PC-9 (cell line): Measurements from ENCODE around the gene PRKG1. TPM values are rescaled to one million over a fixed set of nuclear protein-coding genes. Genes with fewer than 3 reads are reported as not detected.

Experiments used
- BruUV-seq: library from RNA; stranded (reverse); fragments of 400-500 nt; replicated peaks from 2 replicates; lab custom pipeline; 2021; lab: Mats Ljungman, UMichigan
- CTCF ChIA-PET: fragments of 300-600 bp; sonication (Branson Sonifier 250); formaldehyde crosslinking; loops from one replicate; lab custom pipeline; 2022; ENCODE audit warnings: antibody characterized with exemption; lab: Charles Lee
- POLR2A ChIA-PET: fragments of 300-600 bp; sonication (Branson Sonifier 250); formaldehyde crosslinking; loops from one replicate; lab custom pipeline; 2022; ENCODE audit warnings: antibody characterized with exemption; ENCODE audit not compliant: unreplicated experiment; lab: Charles Lee
- DNase-seq, 2 experiments: peaks; one replicate each; pipeline versions ENCODE4 v3.0.0 to v3.0.0-alpha.2; 2015 to 2022; ENCODE audit warnings: mixed read lengths in 1 of 2
- H2AFZ ChIP-seq: fragments of 200-600 bp; sonication (generic); 2 replicates; pipeline ENCODE4 v1.8.1; 2017; ENCODE audit warnings: antibody characterized with exemption
- H3F3A ChIP-seq: fragments of 200-600 bp; sonication (generic); 2 replicates; pipeline ENCODE4 v1.8.1; 2017; ENCODE audit warnings: antibody characterized with exemption, mild to moderate bottlenecking, low read depth; ENCODE audit not compliant: insufficient read depth
- H3K27ac ChIP-seq: fragments of 200-600 bp; sonication (generic); 2 replicates; pipeline ENCODE4 v1.6.1; 2016; ENCODE audit warnings: mixed run types
- H3K27me3 ChIP-seq: fragments of 200-600 bp; sonication (generic); 2 replicates; pipeline ENCODE4 v1.6.1; 2016; ENCODE audit warnings: low read depth, mixed run types; ENCODE audit not compliant: insufficient read depth
- H3K36me3 ChIP-seq: fragments of 200-600 bp; sonication (generic); 2 replicates; pipeline ENCODE4 v1.6.1; 2016; ENCODE audit warnings: low read depth, mixed run types
- H3K4me1 ChIP-seq: fragments of 200-600 bp; sonication (generic); replicated peaks from 2 replicates; pipeline ENCODE4 v1.6.1; 2016; ENCODE audit warnings: mixed run types; ENCODE audit not compliant: insufficient read depth
- H3K4me2 ChIP-seq: fragments of 200-600 bp; sonication (generic); 2 replicates; pipeline ENCODE4 v1.6.1; 2017; ENCODE audit warnings: mixed run types
- H3K4me3 ChIP-seq: fragments of 200-600 bp; sonication (generic); 2 replicates; pipeline ENCODE4 v1.6.1; 2016; ENCODE audit warnings: mixed run types
- H3K79me2 ChIP-seq: fragments of 200-600 bp; sonication (generic); 2 replicates; pipeline ENCODE4 v1.6.1; 2017; ENCODE audit warnings: low read depth, mixed run types
- H3K9me2 ChIP-seq: fragments of 200-600 bp; sonication (generic); 2 replicates; pipeline ENCODE4 v1.8.1; 2017; ENCODE audit warnings: mild to moderate bottlenecking; ENCODE audit not compliant: insufficient read depth
- H3K9me3 ChIP-seq: fragments of 200-600 bp; sonication (generic); 2 replicates; pipeline ENCODE4 v1.8.1; 2016; ENCODE audit warnings: low read depth; ENCODE audit not compliant: insufficient read depth
- H4K20me1 ChIP-seq: fragments of 200-600 bp; sonication (generic); 2 replicates; pipeline ENCODE4 v1.8.1; 2017; ENCODE audit not compliant: insufficient read depth
- CTCF ChIP-seq: fragments of 200-600 bp; sonication (generic); conservative IDR thresholded peaks from 2 replicates; pipeline ENCODE4 v1.6.1; 2017; ENCODE audit warnings: mixed run types, antibody characterized with exemption, mild to moderate bottlenecking, moderate library complexity
- EZH2 ChIP-seq: fragments of 200-600 bp; sonication (generic); IDR thresholded peaks from 2 replicates; pipeline ENCODE4 v1.8.0; 2017; ENCODE audit warnings: antibody characterized with exemption, low read depth
- intact Hi-C: fragments of 100-400 bp; cut with micrococcal nuclease; formaldehyde crosslinking; loops from one replicate; pipeline ENCODE4 v1.10.0; 2022; ENCODE audit not compliant: unreplicated experiment
- total RNA-seq: library from RNA; stranded (reverse); gene quantifications from 2 replicates; pipeline ENCODE4 v1.2.3, GENCODE V29; 2021

Gene PRKG1
- total RNA-seq, 1 experiment from 2014 or later: 0.70 TPM

- no peaks in the 10 kb centered on the region for H3K9me2 ChIP-seq
- no peaks in the 10 kb centered on the region for H3K4me1 ChIP-seq
- H3K9me3 ChIP-seq: no peaks in the 10 kb centered on the region
- no TSS peak for BruUV-seq
- no peak overlapping the region for H2AFZ ChIP-seq
- no peaks in the 10 kb centered on the region for H3F3A ChIP-seq
- H4K20me1 ChIP-seq: no peaks in the 10 kb centered on the region
- no peak overlapping the region for H3K4me3 ChIP-seq
- TF ChIP-seq CTCF: no peak
- no peak for TF ChIP-seq EZH2
- H3K4me2 ChIP-seq: no peak overlapping the region
- H3K27me3 ChIP-seq: no peaks in the 10 kb centered on the region
- no peak overlapping the region for H3K27ac ChIP-seq
- no peak for DNase-seq
- ChIA-PET CTCF (no interaction called here), POLR2A (no interaction called here)
- no peaks in the 10 kb centered on the region for H3K36me3 ChIP-seq
- intact Hi-C loops: no loop called here
- H3K79me2 ChIP-seq: no peaks in the 10 kb centered on the region
These were observed 113.7 kb downstream of the PRKG1 start for GRCh38 chr10:51188008-51188407.

GRCh38 chr10:51188866-51189265 lies 114.6 kb downstream of the PRKG1 start:
- H3F3A ChIP-seq: no peaks in the 10 kb centered on the region
- no peak overlapping the region for H3K4me3 ChIP-seq
- ChIA-PET POLR2A (no interaction called here), CTCF (no interaction called here)
- TF ChIP-seq CTCF (no peak), EZH2 (no peak)
- no peak overlapping the region for H2AFZ ChIP-seq
- DNase-seq: no peak
- H3K79me2 ChIP-seq: no peaks in the 10 kb centered on the region
- no peaks in the 10 kb centered on the region for H3K9me2 ChIP-seq
- no peaks in the 10 kb centered on the region for H3K36me3 ChIP-seq
- no peaks in the 10 kb centered on the region for H3K9me3 ChIP-seq
- no peaks in the 10 kb centered on the region for H3K27me3 ChIP-seq
- no TSS peak for BruUV-seq
- H4K20me1 ChIP-seq: no peaks in the 10 kb centered on the region
- H3K4me1 ChIP-seq: no peaks in the 10 kb centered on the region
- intact Hi-C loops: no loop called here
- no peak overlapping the region for H3K4me2 ChIP-seq
- no peak overlapping the region for H3K27ac ChIP-seq

DNA sequence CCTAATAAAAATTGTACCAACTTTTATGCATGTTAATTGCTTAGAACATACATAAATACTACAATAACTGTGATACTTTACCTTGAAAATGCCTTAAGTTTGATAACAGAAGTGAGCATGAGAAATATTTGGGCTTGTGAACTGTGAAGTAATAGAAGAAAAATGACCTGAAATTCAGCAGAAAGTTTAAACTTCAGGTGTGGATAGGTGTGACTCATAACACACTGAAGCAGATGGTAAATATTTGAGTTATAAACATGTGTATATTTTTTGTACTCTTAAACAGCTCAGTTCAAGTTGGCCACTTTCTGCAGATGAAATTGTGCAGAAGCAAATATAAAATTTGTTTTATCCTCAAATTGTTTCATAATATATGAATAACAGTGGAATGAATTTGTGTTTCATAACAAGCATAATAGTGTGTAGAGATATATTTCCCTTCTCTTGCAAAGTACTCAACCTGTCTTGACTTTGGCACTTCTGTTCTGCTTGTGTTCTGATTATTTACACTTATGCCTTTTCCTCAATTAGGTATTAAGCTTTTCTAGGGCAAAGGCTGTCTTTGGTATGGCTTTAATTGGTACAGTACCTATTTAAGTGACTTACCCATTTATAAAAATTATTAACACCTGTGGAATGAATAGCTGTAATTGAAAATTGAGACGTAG lies 122.4 kb downstream of the PRKG1 start:
- no peak overlapping the region for H2AFZ ChIP-seq
- H3F3A ChIP-seq: no peaks in the 10 kb centered on the region
- H3K27ac ChIP-seq: no peak overlapping the region
- H3K79me2 ChIP-seq: no peaks in the 10 kb centered on the region
- DNase-seq: no peak
- no TSS peak for BruUV-seq
- CTCF ChIA-PET: no interaction called here
- H3K9me3 ChIP-seq: no peaks in the 10 kb centered on the region
- no peak overlapping the region for H3K4me2 ChIP-seq
- H3K36me3 ChIP-seq: no peaks in the 10 kb centered on the region
- no peaks in the 10 kb centered on the region for H4K20me1 ChIP-seq
- H3K4me1 ChIP-seq: no peaks in the 10 kb centered on the region
- no peak overlapping the region for H3K4me3 ChIP-seq
- TF ChIP-seq EZH2 (no peak), CTCF (no peak)
- no peaks in the 10 kb centered on the region for H3K9me2 ChIP-seq
- intact Hi-C loops: no loop called here
- POLR2A ChIA-PET: no interaction called here
- peaks cover 4% of the 10 kb centered on the region; the same call in 1 of the 2 replicates for H3K27me3 ChIP-seq
